Measurements from ENCODE around the gene CYTH4. TPM values are rescaled to one million over a fixed set of nuclear protein-coding genes. Genes with fewer than 3 reads are reported as not detected.

The CYTH4 gene
- total RNA-seq, 2 donors from 2014 or later, result not detected

GRCh38 chr22:37266581-37267134, 15.7 kb upstream of the CYTH4 start:
- no peak overlapping the region for H3K27ac Mint-ChIP-seq
- H3K4me3 ChIP-seq (ENCODE audit: low read length), result no peak overlapping the region
- no peak overlapping the region for H3K9ac ChIP-seq (ENCODE audit: extremely low read depth, low read length, poor library complexity, severe bottlenecking)
- H3K4me1 Mint-ChIP-seq, result peaks cover 4% of the 10 kb centered on the region
- no peak for DNase-seq
- no peak overlapping the region for H3K4me3 Mint-ChIP-seq
- H3K27me3 Mint-ChIP-seq (ENCODE audit: insufficient read depth), result peaks cover 19% of the 10 kb centered on the region
- H3K9me3 ChIP-seq (ENCODE audit: control insufficient read depth, low read length), result peaks cover 12% of the 10 kb centered on the region
- 72 to 74% methylated on average over 17 to 18 of the region's 18 CpGs for WGBS, 2 experiments (ENCODE audit: insufficient coverage in 1 of 2, insufficient read length in 1 of 2)
- H3K4me1 ChIP-seq (ENCODE audit: control insufficient read depth, insufficient read depth, low read length), result no peaks in the 10 kb centered on the region
- peaks cover 9% of the 10 kb centered on the region for H3K27me3 ChIP-seq (ENCODE audit: control insufficient read depth, insufficient read depth, low read length, poor library complexity, severe bottlenecking)
- no peak for TF ChIP-seq CTCF (conservative IDR thresholded peaks at IDR 0.05)
- no peak overlapping the region for H3K27ac ChIP-seq (ENCODE audit: low read depth, low read length)
- H3K36me3 Mint-ChIP-seq (ENCODE audit: low read depth), result no peaks in the 10 kb centered on the region
- peaks cover 17% of the 10 kb centered on the region for H3K9me3 Mint-ChIP-seq
- no peaks in the 10 kb centered on the region for H3K36me3 ChIP-seq (ENCODE audit: control insufficient read depth, insufficient read depth, low read length)

DNA sequence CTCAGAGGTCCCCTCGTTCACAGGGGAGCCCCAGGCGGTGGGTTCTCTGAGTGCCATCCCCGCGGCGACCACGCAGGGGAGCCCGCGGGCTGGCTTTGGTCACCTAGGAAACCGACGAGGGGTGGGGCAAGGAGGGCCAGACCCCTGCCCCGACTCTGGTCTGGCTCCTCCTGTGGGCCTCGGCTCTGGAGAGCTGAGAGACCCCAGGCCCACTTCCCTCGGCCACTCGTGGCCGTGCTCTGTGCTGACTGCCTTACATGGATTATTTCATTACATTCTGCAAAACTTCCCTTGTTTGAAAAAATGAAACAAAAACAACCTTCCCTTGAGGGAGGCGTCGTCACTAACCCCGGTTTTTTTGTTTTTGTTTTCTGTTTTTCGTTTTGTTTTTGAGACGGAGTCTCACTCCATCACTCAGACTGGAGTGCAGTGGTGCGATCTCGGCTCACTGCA, 15.1 kb upstream of the CYTH4 start:
- no peak overlapping the region for H3K9ac ChIP-seq (ENCODE audit: extremely low read depth, low read length, poor library complexity, severe bottlenecking)
- H3K9me3 ChIP-seq (ENCODE audit: control insufficient read depth, low read length), result peaks cover 12% of the 10 kb centered on the region
- H3K27ac Mint-ChIP-seq, result peak overlapping the region; percentile 85
- H3K36me3 Mint-ChIP-seq (ENCODE audit: low read depth), result no peaks in the 10 kb centered on the region
- TF ChIP-seq CTCF (conservative IDR thresholded peaks at IDR 0.05), result peak; percentile 87
- peak overlapping the region; percentile 31 for H3K4me3 Mint-ChIP-seq
- H3K4me1 Mint-ChIP-seq, result peaks cover 4% of the 10 kb centered on the region
- no peaks in the 10 kb centered on the region for H3K4me1 ChIP-seq (ENCODE audit: control insufficient read depth, insufficient read depth, low read length)
- H3K9me3 Mint-ChIP-seq, result peaks cover 17% of the 10 kb centered on the region
- 35 to 45% methylated on average over 13 to 22 of the region's 22 CpGs for WGBS, 2 experiments (ENCODE audit: insufficient coverage in 1 of 2, insufficient read length in 1 of 2)
- peak; percentile 91 for DNase-seq
- peaks cover 14% of the 10 kb centered on the region for H3K27me3 Mint-ChIP-seq (ENCODE audit: insufficient read depth)
- H3K36me3 ChIP-seq (ENCODE audit: control insufficient read depth, insufficient read depth, low read length), result no peaks in the 10 kb centered on the region
- H3K27ac ChIP-seq (ENCODE audit: low read depth, low read length), result no peak overlapping the region
- H3K27me3 ChIP-seq (ENCODE audit: control insufficient read depth, insufficient read depth, low read length, poor library complexity, severe bottlenecking), result peaks cover 5% of the 10 kb centered on the region
- H3K4me3 ChIP-seq (ENCODE audit: low read length), result no peak overlapping the region

- Histone ChIP-seq H3K27ac (ENCODE audit: low read depth, low read length) (no peak overlapping the region), H3K36me3 (ENCODE audit: control insufficient read depth, insufficient read depth, low read length) (no peaks in the 10 kb centered on the region), H3K9ac (ENCODE audit: extremely low read depth, low read length, poor library complexity, severe bottlenecking) (no peak overlapping the region), H3K9me3 (ENCODE audit: control insufficient read depth, low read length) (peaks cover 12% of the 10 kb centered on the region), H3K4me3 (ENCODE audit: low read length) (no peak overlapping the region), H3K4me1 (ENCODE audit: control insufficient read depth, insufficient read depth, low read length) (no peaks in the 10 kb centered on the region), H3K27me3 (ENCODE audit: control insufficient read depth, insufficient read depth, low read length, poor library complexity, severe bottlenecking) (peaks cover 4% of the 10 kb centered on the region)
- H3K27ac Mint-ChIP-seq, result no peak overlapping the region
- H3K4me3 Mint-ChIP-seq, result no peak overlapping the region
- no peak for TF ChIP-seq CTCF (conservative IDR thresholded peaks at IDR 0.05)
- H3K27me3 Mint-ChIP-seq (ENCODE audit: insufficient read depth), result peaks cover 7% of the 10 kb centered on the region
- peak; percentile 42 for DNase-seq
- H3K4me1 Mint-ChIP-seq, result peaks cover 4% of the 10 kb centered on the region
- H3K9me3 Mint-ChIP-seq, result peaks cover 17% of the 10 kb centered on the region
- H3K36me3 Mint-ChIP-seq (ENCODE audit: low read depth), result no peaks in the 10 kb centered on the region
- 90 to 92% methylated on average over 5 to 11 of the region's 11 CpGs for WGBS, 2 experiments (ENCODE audit: insufficient coverage in 1 of 2, insufficient read length in 1 of 2)
Observed at GRCh38 chr22:37267661-37268413, 14.5 kb upstream of the CYTH4 start.
